Subcutaneous abdominal adipose tissue (tissue), 5 donors: ENCODE measurements around the gene SNAPC2.

Experiments used
- H3K27ac ChIP-seq: one replicate; pipeline ENCODE4 v1.7.0; 2013; ENCODE audit warnings: low read depth, mild to moderate bottlenecking, inconsistent platforms, low read length, moderate library complexity
- H3K27me3 ChIP-seq, 5 donors: one replicate each; pipeline ENCODE4 v1.7.0; 2013; ENCODE audit warnings: low read length in 5 of 5, inconsistent platforms in 1 of 5; ENCODE audit not compliant: control insufficient read depth in 5 of 5, insufficient read depth in 4 of 5
- H3K36me3 ChIP-seq, 5 donors: one replicate each; pipeline ENCODE4 v1.7.0; 2013; ENCODE audit warnings: low read length in 5 of 5; ENCODE audit not compliant: control insufficient read depth in 5 of 5, insufficient read depth in 5 of 5
- H3K4me1 ChIP-seq, 5 donors: one replicate each; pipeline ENCODE4 v1.7.0; 2013; ENCODE audit warnings: low read length in 5 of 5, mild to moderate bottlenecking in 3 of 5, moderate library complexity in 1 of 5; ENCODE audit not compliant: control insufficient read depth in 5 of 5, insufficient read depth in 5 of 5
- H3K4me3 ChIP-seq, 5 donors: one replicate each; pipeline ENCODE4 v1.7.0; 2013; ENCODE audit warnings: low read length in 5 of 5, low read depth in 1 of 5
- H3K9ac ChIP-seq, 5 donors: one replicate each; pipeline ENCODE4 v1.7.0; 2013; ENCODE audit warnings: low read length in 5 of 5, mild to moderate bottlenecking in 4 of 5, moderate library complexity in 3 of 5
- H3K9me3 ChIP-seq, 5 donors: one replicate each; pipeline ENCODE4 v1.7.0; 2013; ENCODE audit warnings: low read length in 5 of 5; ENCODE audit not compliant: control insufficient read depth in 5 of 5
- donor health status: healthy.
- donor health status: healthy.
- donor health status: healthy.
- donor health status: healthy.
- donor health status: healthy.

The SNAPC2 gene, protein sequence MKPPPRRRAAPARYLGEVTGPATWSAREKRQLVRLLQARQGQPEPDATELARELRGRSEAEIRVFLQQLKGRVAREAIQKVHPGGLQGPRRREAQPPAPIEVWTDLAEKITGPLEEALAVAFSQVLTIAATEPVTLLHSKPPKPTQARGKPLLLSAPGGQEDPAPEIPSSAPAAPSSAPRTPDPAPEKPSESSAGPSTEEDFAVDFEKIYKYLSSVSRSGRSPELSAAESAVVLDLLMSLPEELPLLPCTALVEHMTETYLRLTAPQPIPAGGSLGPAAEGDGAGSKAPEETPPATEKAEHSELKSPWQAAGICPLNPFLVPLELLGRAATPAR

DNA sequence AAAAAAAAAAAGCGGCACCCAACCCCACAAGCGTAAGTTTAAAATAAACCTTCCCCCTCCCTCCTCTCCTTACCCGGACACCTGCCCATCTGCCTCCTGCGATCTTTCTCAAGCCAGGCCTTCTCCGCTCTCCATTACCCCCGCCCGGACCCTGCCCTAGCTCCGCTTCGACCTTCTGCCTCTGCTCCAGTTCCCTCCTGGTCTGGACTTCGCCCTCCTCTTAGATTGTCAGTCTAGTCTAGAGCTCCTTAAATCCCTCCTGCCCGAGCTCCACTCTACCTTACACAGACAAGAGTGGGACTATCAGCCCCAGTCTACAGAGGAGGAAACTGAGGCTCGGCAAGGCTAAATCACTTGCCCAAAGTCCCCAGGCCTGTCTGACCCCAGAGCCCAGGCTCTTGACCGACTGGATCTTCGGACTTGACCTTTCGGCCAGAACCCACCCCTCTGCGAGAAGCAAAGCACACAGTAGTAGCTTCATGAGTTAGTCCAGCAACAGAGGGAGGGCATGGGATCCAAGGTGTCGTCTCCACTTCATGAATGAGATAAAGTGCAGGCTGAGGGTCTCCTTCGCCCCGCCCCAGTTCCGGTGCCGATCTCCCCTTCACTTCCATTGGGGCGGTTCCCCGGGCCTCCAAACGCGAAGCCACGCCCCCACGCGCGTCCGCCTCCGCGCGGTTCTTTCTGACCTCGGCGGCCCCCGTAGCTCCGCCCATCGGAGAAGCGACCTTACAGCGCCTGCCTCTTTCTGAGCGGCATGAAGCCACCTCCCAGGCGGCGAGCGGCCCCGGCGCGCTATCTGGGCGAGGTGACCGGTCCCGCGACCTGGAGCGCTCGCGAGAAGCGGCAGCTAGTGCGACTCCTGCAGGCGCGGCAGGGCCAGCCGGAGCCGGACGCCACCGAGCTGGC lies at the start of gene SNAPC2:
Gene SNAPC2, plus strand, starts transcription at position 729 of the 909 bp plus-strand sequence. Its CDS starts 29 bp downstream, at position 758.
- Histone ChIP-seq H3K4me1 (peaks cover 11 to 53% (median 43%) of the 10 kb centered on the region in 5 donors), H3K4me3 (peak within 1 kb of the TSS; percentile 79 to 94 (median 83)), H3K27ac (peak within 1 kb of the TSS; percentile 60), H3K27me3 (peaks cover 19 to 30% (median 28%) of the 10 kb centered on the region in 5 donors), H3K9me3 (no peaks in the 10 kb centered on the region), H3K9ac (peak within 1 kb of the TSS; percentile 33 to 83 (median 72)), H3K36me3 (peaks cover 0 to 15% (median 12%) of the 10 kb centered on the region in 5 donors)

DNA sequence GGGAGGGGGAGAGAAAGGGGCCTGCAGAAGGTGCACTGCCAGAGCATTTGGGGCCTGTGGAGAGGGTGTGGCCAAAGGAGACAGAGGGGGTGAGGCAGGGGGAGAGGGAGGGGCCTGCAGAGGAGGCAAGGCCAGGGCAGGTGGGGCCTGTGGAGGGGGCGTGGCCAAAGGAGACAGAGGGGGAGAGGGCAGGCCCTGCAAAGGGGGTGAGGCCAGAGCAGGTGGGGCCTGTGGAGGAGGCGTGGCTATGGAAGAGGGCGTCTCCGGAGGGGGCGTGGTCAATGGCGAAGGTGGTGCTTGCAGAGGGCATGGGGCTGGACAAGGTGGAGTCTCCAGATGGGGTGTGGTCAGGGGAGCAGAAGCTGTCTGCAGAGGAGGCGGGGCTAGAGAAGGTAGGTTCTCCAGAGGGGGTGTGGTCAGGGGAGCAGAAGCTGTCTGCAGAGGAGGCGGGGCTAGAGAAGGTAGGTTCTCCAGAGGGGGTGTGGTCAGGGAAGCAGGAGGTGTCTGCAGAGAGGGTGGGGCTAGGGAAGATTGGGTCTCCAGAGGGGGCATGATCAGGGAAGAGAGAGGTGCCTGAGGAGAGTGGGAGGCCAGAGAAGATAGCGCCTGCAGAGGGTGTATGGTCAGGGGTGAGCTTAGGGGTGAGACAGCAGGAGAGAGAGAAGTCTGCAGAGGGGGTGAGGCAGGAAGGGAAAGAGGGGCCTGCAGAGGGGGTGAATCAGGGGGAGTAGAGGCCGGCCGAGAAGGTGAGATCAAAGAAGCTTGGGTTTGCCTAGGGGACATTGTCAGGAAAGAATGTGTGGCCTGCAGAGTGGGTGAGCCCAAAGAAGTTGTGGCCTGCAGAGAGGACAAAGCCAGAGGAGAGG lies 49.3 kb upstream of the SNAPC2 start:
- Histone ChIP-seq H3K27me3 (peaks cover 28 to 43% (median 37%) of the 10 kb centered on the region in 5 donors), H3K9me3 (no peaks in the 10 kb centered on the region), H3K36me3 (no peaks in the 10 kb centered on the region), H3K27ac (no peak overlapping the region), H3K4me1 (peaks cover 0 to 45% (median 37%) of the 10 kb centered on the region in 5 donors), H3K9ac (no peak overlapping the region), H3K4me3 (no peak overlapping the region)

DNA sequence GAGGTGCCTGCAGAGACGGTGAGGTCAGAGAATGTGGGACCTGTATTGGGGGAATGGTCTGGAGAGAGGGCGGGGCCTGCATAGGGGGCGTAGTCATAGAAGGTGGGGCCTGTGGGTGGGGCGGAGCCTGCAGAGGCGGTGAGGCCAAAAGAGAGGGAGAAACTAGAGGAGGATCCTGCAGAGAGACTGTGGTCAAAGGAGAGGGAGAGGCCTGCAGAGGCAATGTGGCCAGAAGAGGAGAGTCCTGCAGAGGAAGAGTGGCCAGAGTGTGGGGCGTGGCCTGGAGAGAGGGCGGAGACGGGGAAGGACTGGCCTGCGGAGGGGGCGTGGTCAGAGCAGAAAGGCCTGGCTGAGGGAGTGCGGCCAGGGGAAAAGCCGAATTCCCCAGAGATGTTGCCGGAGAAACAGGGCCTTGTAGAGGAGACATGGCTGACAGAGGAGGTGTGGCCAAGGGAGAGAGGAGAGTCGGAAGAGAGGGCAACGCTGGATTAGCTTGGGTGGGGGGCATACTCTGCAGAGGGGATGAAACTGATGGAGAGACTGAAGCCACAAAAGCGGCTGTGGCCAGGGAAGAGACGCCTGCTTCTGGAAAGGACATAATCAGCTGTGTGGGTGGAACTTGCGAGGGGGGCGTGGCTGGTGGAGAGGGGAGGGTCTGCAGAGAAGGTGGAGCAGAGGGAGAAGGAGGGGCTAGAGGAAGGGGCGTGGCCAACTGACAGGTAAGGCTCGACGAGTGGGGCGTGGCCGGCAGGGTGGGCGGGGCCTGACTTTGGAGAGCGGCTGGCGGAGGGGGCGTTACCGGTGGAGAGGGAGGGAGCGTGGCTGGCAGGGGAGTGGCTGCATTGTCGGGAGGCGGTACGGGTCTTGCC lies 48.5 kb upstream of the SNAPC2 start:
- Histone ChIP-seq H3K4me1 (peaks cover 0 to 45% (median 37%) of the 10 kb centered on the region in 5 donors), H3K27ac (no peak overlapping the region)

DNA sequence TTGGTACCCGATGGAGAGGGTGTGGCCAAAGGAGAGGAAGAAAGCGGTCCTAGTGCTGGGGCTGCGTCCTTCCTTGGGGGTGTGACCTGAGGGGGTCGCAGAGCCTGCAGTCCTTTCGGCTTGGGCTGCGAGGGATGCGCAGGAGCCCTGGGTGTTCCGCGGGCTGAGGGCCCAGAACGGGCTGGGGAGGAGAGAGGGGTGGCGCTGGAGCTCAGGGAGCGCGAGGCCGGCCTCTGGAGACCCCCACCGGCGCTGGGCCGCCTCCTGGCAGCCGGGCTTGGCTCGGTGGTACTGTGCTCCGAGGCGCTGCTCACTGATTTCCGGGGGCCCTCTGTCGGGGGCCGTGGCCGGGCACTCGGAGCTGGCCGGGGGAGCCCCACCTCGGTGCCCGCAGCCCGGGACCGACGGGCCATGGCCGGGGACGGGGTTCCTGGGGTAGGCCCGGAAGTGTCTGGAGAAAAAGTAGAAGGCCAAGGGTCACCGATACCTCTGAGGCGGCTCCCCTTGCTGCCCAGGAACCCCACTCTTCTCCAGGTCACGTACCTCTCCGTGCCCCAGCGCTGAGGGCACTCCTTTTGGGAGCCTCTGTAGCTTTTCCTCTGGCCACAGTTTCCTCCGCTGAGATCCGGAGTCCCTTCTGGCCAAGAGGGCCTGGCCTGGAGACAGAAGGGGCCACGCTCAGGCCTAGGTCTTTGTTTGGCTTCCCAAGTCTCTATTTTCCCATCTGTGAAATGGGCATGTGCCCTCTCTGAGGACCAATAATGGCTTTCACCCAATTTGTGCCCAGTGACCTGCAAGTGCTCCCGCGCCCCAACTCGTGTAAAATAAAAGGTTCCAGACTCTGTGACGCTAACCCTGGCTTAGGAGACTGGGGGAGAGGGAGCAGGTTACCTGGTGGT lies 47.6 kb upstream of the SNAPC2 start:
- H3K9me3 ChIP-seq: no peaks in the 10 kb centered on the region
- H3K36me3 ChIP-seq: no peaks in the 10 kb centered on the region
- H3K9ac ChIP-seq: no peak overlapping the region
- no peak overlapping the region for H3K27ac ChIP-seq
- H3K4me3 ChIP-seq: peak overlapping the region in 2 of 5 donors; percentile 20 to 58
- peaks cover 24 to 34% (median 27%) of the 10 kb centered on the region in 5 donors for H3K27me3 ChIP-seq
- H3K4me1 ChIP-seq: peaks cover 0 to 45% (median 37%) of the 10 kb centered on the region in 5 donors

More for the DNA sequence above, 48.5 kb upstream of the SNAPC2 start:
- no peaks in the 10 kb centered on the region for H3K36me3 ChIP-seq
- H3K9ac ChIP-seq: no peak overlapping the region
- H3K4me3 ChIP-seq: peak overlapping the region; percentile 20 to 68 (median 58)
- no peaks in the 10 kb centered on the region for H3K9me3 ChIP-seq
- H3K27me3 ChIP-seq: peaks cover 28 to 42% (median 34%) of the 10 kb centered on the region in 5 donors

DNA sequence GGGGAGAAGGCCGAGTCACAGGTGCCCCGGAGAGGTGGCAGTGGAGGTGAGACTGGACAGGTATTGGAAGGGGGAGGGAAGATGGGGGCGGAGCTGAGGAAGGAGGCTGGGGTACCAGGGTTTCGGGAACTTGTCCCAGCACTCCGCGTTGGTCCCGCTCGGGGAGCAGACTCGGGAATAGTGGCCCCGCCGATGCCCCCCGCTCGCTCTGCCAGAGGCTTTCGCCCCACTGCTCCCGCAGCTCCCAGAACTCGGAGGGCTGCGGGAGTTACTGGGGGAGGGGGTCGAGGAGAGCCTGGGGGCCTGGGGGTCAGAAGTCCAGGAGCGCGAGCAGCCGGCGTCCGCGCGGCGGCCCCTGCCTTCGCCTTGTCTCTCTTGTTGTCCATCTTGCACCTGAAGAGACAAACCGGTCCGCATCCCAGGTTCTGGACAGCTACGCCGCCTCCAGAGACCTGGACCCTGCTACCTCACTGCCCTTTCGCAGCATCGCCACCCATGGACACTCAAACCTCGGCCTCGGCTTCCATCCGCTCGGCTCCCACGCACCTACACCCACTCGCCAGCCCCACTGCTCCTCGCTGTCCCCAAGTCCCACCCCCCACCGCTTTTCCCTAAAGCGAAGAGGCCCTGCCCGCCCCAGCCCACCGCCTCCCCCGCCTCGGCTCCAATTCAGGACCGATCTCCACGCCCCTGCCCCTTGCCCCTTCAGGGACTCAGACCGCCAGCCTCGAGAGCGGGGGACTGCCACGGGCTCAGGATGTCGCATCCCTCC lies 46.6 kb upstream of the SNAPC2 start:
- peaks cover 0 to 42% (median 34%) of the 10 kb centered on the region in 5 donors for H3K4me1 ChIP-seq
- H3K27me3 ChIP-seq: peaks cover 23 to 31% (median 26%) of the 10 kb centered on the region in 5 donors
- no peaks in the 10 kb centered on the region for H3K36me3 ChIP-seq
- H3K4me3 ChIP-seq: no peak overlapping the region
- H3K9me3 ChIP-seq: no peaks in the 10 kb centered on the region
- no peak overlapping the region for H3K27ac ChIP-seq
- no peak overlapping the region for H3K9ac ChIP-seq

DNA sequence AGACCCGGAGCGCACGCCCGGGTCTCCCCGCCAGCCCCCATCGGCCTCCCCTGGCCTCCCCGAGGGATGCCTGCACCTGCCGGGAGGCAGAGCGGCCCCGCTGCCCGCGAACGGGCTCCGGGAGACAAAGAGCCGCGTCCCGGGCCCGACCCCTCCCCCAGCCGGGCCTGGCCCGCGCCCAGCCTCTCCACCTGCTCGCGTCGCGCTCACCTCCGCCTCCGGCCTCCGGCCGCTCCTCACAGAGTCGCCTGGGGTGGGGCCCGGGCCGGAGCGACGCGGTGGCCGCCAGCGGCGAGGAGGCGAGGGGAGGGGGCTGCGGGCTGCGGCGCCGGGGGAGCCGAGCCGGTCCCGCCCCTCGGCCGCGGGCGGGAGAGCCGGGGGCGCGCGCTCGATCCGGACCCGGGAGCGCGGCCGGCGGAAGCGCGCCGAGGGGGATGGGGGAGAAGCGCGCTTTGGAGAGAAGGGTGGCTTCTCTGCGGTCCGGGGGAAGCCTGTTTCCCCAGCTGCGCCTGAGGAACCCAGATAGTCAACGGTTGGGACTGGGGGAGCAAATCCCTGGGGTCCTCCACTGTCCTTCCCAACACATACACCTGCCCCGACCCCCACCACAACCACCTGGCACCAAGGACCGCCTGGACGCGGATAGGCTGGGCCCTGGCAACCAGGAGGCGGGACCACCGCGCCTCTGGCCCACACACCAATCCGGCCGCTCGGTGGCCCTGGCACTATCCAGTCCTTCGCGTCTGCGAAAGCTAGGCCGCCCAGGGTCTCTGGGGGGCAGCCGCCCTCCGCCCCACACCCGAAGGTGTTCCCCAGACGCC lies 45.9 kb upstream of the SNAPC2 start, which contains the start of gene PRR36:
Gene PRR36, minus strand, starts transcription at position 315 of the 821 bp plus-strand sequence. CDS start 701 bp downstream, outside the sequence.
- H3K9ac ChIP-seq: no peak within 1 kb of the TSS
- peaks cover 0 to 34% (median 27%) of the 10 kb centered on the region in 5 donors for H3K4me1 ChIP-seq
- H3K9me3 ChIP-seq: no peaks in the 10 kb centered on the region
- H3K36me3 ChIP-seq: no peaks in the 10 kb centered on the region
- H3K27me3 ChIP-seq: peaks cover 22 to 31% (median 26%) of the 10 kb centered on the region in 5 donors
- no peak within 1 kb of the TSS for H3K4me3 ChIP-seq
- H3K27ac ChIP-seq: no peak within 1 kb of the TSS

DNA sequence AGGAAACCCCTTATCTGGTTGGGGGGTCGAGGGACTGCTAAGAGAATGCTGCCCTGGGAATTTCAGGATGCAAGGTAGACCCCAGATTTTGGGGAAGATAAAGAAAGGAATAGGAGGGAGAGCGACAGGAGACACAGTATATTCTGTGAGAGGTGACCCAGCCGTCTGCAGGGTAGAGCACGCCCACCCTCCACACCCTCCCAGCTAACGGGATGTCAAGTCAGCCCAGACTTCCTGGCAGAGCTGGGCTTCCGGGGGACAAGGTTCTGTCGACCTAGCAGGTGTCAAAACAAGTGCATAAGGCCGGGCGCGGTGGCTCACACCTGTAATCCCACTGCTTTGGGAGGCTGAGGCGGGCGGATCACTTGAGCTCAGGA lies 45.3 kb upstream of the SNAPC2 start:
- Histone ChIP-seq H3K4me1 (peaks cover 0 to 28% (median 23%) of the 10 kb centered on the region in 5 donors), H3K27ac (no peak overlapping the region), H3K9me3 (no peaks in the 10 kb centered on the region), H3K9ac (no peak overlapping the region), H3K4me3 (no peak overlapping the region), H3K36me3 (no peaks in the 10 kb centered on the region), H3K27me3 (peaks cover 22 to 35% (median 26%) of the 10 kb centered on the region in 5 donors)
